Measurements from ENCODE around the gene MYO1D.

MYO1D gene

DNA sequence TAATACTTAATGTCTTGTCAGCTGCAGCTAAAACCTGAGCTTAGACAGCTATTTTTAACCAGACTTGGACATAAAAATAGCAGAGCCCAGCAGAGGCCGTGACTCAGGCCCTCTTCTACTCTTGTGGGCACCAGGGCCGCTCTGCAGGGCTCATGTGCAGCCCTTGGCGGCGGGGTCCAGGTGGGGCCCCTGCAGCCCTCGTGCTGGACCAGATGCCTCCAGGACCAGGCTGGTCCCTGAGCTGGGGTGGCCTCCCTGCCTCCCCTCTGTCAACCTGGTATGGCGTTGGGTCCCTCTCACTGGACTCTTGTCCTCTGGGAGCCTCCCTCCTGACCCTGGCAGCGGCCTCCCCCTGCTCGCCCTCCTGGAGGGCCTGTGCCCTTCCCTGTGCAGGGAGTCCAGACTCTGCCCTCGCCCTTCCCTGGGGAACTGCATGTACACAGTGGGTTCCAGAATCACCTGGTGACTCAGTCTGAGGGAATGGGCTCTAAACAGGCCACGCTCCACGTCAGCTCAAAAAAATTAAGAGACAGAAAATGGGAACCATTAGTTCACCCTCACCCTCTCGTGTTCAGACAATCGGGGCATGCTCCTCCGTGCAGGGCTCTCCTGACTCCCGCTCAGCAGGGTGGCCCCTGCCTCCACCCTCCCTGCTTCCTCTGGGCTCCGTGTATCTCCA is 380.4 kb downstream of the MYO1D start:
- DNase-seq = no peak

DNA sequence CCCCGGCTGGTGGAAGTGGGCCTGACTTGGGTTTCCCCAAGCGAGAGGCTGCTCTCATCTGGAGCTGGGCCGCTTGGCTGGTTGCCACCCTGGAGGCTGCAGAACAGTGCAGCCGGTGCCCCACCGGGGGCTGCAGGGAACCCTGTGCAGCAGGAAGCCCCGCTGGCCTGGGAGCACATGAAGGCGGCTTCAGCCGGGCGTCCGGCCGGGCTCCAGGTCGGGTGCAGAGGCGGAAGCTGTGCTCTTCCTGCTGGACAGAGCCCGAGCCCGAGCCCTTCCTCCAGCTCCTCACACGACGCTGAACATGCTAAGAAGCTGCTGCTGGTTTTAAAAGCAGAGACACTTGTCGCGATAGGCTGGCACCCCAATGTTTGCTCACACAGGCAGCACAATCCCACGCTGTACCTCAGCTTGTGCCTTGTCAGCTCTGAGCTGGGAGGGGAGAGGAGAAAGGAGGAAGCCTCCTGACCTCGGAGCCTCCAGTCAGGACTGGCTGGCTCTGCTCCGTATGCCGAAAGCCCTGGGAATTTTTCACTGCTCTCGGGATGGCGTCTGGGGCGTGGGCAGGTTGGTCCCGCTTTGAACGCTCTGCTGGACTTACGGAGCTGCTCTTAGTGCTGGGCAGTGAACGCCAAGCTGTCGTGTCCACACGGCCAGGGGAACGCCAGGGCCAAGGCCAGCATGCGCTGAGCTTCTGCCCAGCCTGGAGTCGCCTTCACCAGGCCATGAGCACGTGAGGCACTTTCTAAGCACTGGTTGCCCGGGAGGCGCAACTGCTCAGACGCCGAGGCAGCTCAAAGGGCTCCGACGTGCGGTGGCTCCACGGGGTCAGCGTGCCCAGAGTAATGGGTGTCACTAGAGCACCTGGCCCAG is 381.3 kb downstream of the MYO1D start:
- DNase-seq = no peak

DNA sequence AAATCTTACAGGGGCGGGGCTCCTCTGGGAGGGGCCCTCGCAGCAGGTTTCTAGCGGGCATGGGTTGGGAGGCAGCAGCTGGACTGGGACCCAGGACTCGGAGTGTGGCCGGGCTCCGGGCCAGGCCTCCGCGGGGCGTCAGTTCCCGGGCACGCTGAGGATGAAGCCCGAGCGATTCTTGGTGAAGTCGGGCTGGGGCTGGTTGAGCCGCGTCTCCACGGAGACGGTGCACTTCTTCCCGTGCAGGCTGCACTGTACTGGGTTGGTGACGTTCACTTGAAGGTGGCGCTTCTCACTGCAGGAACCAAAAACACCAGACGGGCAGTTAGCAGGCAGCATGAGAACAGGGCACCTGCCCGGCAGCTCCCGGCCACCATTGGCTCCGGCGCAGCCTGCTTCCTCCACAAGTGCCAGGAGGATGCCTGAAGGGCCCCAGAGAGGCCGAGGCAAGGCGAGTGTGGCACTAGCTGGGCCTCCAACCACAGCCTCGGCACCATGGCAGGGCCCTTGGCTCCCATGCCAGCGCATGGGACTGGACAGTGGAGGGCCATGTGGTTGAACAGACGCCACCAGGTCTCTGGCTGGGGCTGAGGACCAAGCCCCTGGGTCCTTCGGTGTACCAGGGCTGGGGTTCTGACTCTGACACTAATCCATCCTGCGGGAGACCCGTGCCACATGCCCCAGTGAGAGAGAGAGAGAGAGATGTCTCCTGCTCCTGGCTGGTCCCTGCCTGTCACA is 382.1 kb downstream of the MYO1D start:
- no peak for DNase-seq

- no peak for DNase-seq
These were observed 382.9 kb downstream of the MYO1D start for GRCh38 chr17:32493976-32494513.

DNA sequence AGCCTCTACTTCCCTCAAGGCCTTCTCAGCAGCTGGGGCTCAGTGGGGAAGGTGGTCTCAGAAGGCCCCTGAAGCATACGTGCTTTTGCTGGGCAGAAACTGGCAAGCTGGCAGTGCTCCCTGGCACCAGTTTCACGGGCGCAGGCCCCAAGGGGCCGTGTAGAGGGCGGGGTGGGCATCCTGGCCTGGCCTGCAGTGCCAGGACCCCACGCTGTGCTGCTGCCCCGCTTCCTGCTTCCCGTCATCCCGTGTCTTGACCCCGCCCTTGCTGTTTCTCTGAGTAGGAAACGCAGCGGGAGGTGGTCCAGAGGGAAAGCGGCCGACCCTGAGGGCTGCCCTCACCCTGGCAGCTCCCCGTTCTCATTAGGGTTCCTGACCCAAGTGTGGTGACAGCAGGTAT is 383.4 kb downstream of the MYO1D start:
- DNase-seq = no peak

GRCh38 chr17:32492648-32493289 is 384.2 kb downstream of the MYO1D start:
- DNase-seq = no peak

GRCh38 chr17:32492264-32492589 is 384.7 kb downstream of the MYO1D start:
- no peak for DNase-seq

GRCh38 chr17:32491371-32492263 is 385.3 kb downstream of the MYO1D start:
- no peak for DNase-seq

DNA sequence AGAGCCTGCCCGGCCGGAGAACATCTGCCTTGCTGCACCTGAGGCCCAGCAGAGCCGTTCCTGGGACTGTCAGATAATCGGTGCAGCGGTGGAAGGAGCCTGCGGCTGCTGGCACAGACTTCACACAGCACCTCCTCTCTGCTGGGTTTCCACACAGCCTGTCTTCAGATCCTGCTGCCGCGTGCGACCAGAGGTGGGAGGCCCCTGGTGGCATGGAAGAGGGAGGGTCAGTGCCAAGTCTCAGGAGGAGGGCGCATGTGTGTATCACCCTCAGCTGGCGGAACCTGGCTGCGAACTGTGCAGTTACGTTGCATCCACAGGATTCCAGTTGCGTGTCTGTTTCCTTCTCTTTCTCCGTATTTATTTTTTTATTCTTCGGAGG is 386.8 kb downstream of the MYO1D start:
- DNase-seq = no peak

- DNase-seq = no peak
These were observed 387.4 kb downstream of the MYO1D start for GRCh38 chr17:32489320-32490100.

DNA sequence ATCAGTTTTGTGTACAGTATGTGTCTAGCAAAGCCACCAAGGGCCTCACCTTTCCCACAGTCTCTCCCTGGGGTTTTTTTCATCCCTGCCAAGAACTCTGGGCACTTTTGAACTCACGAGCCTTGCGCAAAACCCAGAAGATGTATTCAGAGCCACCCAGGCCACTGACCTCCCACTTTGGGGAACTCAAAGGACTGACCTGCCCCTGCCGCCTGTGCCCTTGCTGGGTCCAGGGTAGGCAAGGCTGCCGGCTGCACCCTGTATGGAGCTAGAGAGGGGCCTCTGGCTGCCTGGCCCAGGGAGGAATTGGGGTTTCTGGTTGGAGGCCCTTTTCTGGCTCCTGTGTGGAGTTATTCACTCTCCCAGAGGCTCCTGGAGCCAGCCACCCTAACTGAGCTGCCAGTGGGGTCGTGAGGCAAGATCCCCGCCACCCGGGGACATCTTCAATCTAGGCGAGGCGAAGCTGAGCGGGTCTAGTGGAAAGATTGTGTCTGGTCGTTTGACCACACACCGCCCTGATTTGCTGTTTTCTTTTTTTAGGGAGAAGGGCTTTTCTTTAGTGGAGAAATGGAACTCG is 388.2 kb downstream of the MYO1D start:
- DNase-seq = no peak

GRCh38 chr17:32488177-32488542 is 388.8 kb downstream of the MYO1D start:
- DNase-seq = no peak

DNA sequence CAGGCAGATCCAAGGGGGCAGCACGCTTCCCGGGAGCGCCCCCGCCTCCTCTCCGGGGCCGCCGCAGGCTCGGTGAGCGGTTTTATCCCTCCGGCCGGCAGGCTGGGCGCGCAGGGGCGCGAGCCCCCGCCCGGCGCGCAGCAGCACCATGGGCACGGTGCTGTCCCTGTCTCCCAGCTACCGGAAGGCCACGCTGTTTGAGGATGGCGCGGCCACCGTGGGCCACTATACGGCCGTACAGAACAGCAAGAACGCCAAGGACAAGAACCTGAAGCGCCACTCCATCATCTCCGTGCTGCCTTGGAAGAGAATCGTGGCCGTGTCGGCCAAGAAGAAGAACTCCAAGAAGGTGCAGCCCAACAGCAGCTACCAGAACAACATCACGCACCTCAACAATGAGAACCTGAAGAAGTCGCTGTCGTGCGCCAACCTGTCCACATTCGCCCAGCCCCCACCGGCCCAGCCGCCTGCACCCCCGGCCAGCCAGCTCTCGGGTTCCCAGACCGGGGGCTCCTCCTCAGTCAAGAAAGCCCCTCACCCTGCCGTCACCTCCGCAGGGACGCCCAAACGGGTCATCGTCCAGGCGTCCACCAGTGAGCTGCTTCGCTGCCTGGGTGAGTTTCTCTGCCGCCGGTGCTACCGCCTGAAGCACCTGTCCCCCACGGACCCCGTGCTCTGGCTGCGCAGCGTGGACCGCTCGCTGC is 389.3 kb downstream of the MYO1D start:
- DNase-seq = no peak

GRCh38 chr17:32486701-32487472 is 390.0 kb downstream of the MYO1D start, which contains the start of gene CDK5R1:
Gene CDK5R1 (plus strand): TSS chr17:32486993. CDS start chr17:32487621, 628 bp downstream.
- DNase-seq = peak; percentile 30

DNA sequence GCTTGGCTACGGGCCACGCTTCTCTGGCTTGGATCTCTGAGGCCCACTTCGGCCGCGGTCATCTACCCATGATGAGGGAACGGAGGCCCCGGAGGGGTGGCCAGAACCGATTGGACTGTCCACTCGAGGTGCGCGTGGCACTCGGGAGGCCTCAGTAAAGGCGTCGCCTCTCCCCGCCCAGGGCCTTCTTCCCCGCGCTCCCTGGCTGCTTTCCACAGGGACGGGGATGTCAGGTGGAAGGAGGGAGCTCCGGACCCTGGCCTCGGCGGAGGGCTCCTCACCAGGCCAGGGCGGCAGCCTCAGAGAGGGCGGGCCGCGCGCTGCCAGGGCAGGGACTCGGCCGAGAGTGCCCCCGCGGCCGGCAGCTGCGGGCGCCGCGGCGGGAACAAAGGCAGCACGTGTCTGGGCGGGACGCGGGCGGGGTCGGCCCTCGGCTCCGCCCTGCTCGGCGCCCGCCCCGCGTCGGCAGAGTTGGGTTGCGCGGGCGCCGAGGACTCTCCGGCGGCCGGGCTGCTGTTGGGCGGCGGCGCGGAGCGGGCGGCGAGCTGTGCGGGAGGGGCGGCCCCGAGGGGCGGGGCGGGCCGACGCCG is 390.7 kb downstream of the MYO1D start:
- peak; percentile 51 for DNase-seq

GRCh38 chr17:32485261-32486110 is 391.4 kb downstream of the MYO1D start:
- no peak for DNase-seq

DNA sequence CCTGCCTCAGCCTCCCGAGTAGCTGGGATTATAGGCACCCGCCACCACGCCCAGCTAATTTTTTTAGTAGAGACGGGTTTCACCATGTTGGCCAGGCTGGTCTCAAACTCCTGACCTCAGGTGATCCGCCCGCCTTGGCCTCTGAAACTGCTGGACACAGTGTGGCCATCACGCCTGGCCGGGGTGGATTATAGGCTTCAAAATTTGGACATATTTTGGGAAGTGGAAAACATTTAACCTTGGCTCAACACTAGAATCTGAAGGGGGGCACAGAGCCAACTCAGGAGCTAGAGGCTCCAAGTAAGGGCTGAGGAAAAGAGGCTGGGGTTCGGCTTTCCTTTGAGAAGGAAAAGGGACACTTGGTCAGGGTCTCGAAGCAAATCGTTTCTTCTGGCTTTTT is 392.3 kb downstream of the MYO1D start:
- DNase-seq = no peak

DNA sequence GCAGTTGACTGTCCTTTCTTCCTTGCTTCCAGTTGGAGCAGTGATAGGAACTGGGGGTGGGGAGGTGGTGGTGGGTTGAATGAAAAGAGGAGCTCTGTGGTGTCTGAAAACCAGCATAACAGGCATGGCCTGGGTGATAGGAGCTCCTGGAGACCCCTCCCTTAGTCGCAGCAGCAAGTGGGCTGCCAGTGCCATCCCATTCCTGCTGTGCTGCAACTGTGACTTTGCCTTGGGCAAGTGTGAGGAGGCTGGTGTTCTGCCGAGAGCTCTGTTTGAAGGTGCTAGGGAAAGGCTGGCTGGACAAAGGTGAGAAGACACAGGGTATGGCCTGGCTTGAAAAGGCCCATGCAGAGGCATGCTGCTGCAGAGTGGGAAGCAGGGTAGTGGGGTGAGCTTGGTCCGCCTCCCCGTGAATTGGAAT is 392.9 kb downstream of the MYO1D start:
- DNase-seq = no peak
